Measurements from ENCODE around the gene ANO6.
"Not testable (repeated sequence)": the region's sequence is repeated elsewhere in the genome, so short reads cannot be mapped to it uniquely, and the experiment has no call there.

The ANO6 gene

GRCh38 chr12:45353944-45354343 lies 138.0 kb downstream of the ANO6 start:
- DNase-seq, result no peak

GRCh38 chr12:45354399-45354798 lies 138.5 kb downstream of the ANO6 start:
- DNase-seq, result no peak

- DNase-seq, result no peak
Measured at GRCh38 chr12:45355730-45356129, 139.8 kb downstream of the ANO6 start.

GRCh38 chr12:45356822-45357538 lies 141.1 kb downstream of the ANO6 start:
- no peak for DNase-seq

- no peak for DNase-seq
Measured at GRCh38 chr12:45357539-45358417, 141.9 kb downstream of the ANO6 start.

- DNase-seq, result no peak
Measured at GRCh38 chr12:45362291-45362690, 146.4 kb downstream of the ANO6 start.

- DNase-seq, result no peak
Measured at GRCh38 chr12:45363903-45364302, 148.0 kb downstream of the ANO6 start.

GRCh38 chr12:45368841-45369489 lies 153.1 kb downstream of the ANO6 start:
- no peak for DNase-seq

GRCh38 chr12:45377815-45378214 lies 161.9 kb downstream of the ANO6 start:
- DNase-seq, result no peak

GRCh38 chr12:45379261-45379660 lies 163.4 kb downstream of the ANO6 start:
- no peak for DNase-seq

- no peak for DNase-seq
Measured at GRCh38 chr12:45381351-45381750, 165.5 kb downstream of the ANO6 start.

- DNase-seq, result peak; percentile 16
Measured at GRCh38 chr12:45388545-45388944, 172.7 kb downstream of the ANO6 start.

GRCh38 chr12:45389426-45389825 lies 173.5 kb downstream of the ANO6 start:
- no peak for DNase-seq

GRCh38 chr12:45397499-45397898 lies 181.6 kb downstream of the ANO6 start:
- DNase-seq, result not testable (repeated sequence)

GRCh38 chr12:45398552-45398951 lies 182.7 kb downstream of the ANO6 start:
- DNase-seq, result no peak

GRCh38 chr12:45400991-45401390 lies 185.1 kb downstream of the ANO6 start:
- no peak for DNase-seq

- no peak for DNase-seq
Measured at GRCh38 chr12:45402288-45402687, 186.4 kb downstream of the ANO6 start.

GRCh38 chr12:45406988-45407850 lies 191.3 kb downstream of the ANO6 start:
- DNase-seq, result no peak

- no peak for DNase-seq
Measured at GRCh38 chr12:45407981-45408728, 192.3 kb downstream of the ANO6 start.

- DNase-seq, result no peak
Measured at GRCh38 chr12:45408729-45409114, 192.8 kb downstream of the ANO6 start.

GRCh38 chr12:45409966-45410365 lies 194.1 kb downstream of the ANO6 start:
- DNase-seq, result no peak

GRCh38 chr12:45411626-45412025 lies 195.7 kb downstream of the ANO6 start:
- DNase-seq, result no peak
